ENCODE results near the gene MYLK.

MYLK gene

GRCh38 chr3:123728014-123728413 lies 156.1 kb downstream of the MYLK start:
- H3K4me3 ChIP-seq (ENCODE audit: low read depth, low read length, poor library complexity, severe bottlenecking) = no peak overlapping the region
- H3K9ac ChIP-seq (ENCODE audit: low read length) = no peak overlapping the region
- H3K4me1 ChIP-seq (ENCODE audit: insufficient read depth, low read length, severe bottlenecking) = no peaks in the 10 kb centered on the region
- no peaks in the 10 kb centered on the region for H3K27me3 ChIP-seq (ENCODE audit: insufficient read depth, low read length)
- H4K20me1 ChIP-seq (ENCODE audit: insufficient read depth, low read length) = no peaks in the 10 kb centered on the region
- H3K4me2 ChIP-seq (ENCODE audit: low read length) = no peak overlapping the region
- no peak overlapping the region for H2AFZ ChIP-seq (ENCODE audit: low read length)
- no peaks in the 10 kb centered on the region for H3K36me3 ChIP-seq (ENCODE audit: insufficient read depth, low read length)
- H3K9me3 ChIP-seq (ENCODE audit: low read length) = no peaks in the 10 kb centered on the region
- H3F3A ChIP-seq (ENCODE audit: insufficient read depth, low read length) = no peaks in the 10 kb centered on the region
- no peaks in the 10 kb centered on the region for H3K79me2 ChIP-seq (ENCODE audit: insufficient read depth, low read length)
- TF ChIP-seq CTCF (IDR thresholded peaks at IDR 0.05; ENCODE audit: low read length) (no peak), EZH2 (IDR thresholded peaks at IDR 0.05; ENCODE audit: borderline replicate concordance, low read length) (no peak)
- no peaks in the 10 kb centered on the region for H3K9me2 ChIP-seq (ENCODE audit: low read depth, low read length)
- H3K27ac ChIP-seq (ENCODE audit: low read depth, low read length, poor library complexity, severe bottlenecking) = no peak overlapping the region

DNA sequence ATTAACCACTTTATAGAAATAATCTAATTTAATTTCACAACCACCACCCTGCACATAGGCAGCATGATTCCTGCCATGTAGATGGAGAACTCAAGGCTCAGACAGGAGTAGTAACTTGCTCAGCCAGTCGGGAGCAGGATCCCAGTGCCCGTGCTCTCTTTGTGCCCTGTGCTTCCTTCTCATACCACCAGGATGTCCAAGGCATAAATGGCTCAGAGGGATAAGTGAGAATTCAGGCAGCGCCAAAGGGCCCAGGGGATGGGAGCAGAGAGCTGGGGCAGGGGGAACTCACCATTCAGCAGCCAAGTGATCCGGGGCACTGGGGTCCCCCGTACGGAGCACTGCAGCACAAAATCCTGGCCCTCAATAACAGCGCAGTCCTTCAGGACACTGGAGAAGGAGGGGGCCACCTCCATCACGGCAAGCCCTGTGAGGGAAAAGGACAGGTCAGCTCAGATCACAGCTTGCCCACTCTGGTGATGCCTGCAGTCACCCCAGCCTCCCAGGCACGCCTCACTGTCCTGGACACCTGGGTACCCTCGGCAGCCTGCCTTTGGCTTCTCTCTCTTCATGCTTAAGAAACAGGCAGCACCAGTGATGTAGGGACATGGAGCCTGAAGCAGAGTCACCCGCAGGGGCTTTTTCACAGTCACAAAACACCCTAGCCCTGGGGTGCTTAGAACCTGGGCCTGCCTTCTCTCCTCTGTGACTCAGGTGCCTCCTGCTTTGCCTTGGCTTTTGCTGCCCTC lies 158.3 kb downstream of the MYLK start:
- H3K79me2 ChIP-seq (ENCODE audit: insufficient read depth, low read length) = no peaks in the 10 kb centered on the region
- no peak overlapping the region for H3K27ac ChIP-seq (ENCODE audit: low read depth, low read length, poor library complexity, severe bottlenecking)
- no peaks in the 10 kb centered on the region for H3F3A ChIP-seq (ENCODE audit: insufficient read depth, low read length)

GRCh38 chr3:123724306-123724705 lies 159.8 kb downstream of the MYLK start:
- Histone ChIP-seq H3K79me2 (ENCODE audit: insufficient read depth, low read length) (no peaks in the 10 kb centered on the region), H3K27ac (ENCODE audit: low read depth, low read length, poor library complexity, severe bottlenecking) (no peak overlapping the region), H3K4me1 (ENCODE audit: insufficient read depth, low read length, severe bottlenecking) (no peaks in the 10 kb centered on the region), H3K27me3 (ENCODE audit: insufficient read depth, low read length) (no peaks in the 10 kb centered on the region), H2AFZ (ENCODE audit: low read length) (no peak overlapping the region), H3K4me2 (ENCODE audit: low read length) (no peak overlapping the region), H4K20me1 (ENCODE audit: insufficient read depth, low read length) (no peaks in the 10 kb centered on the region), H3K36me3 (ENCODE audit: insufficient read depth, low read length) (no peaks in the 10 kb centered on the region), H3F3A (ENCODE audit: insufficient read depth, low read length) (no peaks in the 10 kb centered on the region), H3K9me2 (ENCODE audit: low read depth, low read length) (no peaks in the 10 kb centered on the region), H3K4me3 (ENCODE audit: low read depth, low read length, poor library complexity, severe bottlenecking) (no peak overlapping the region), H3K9ac (ENCODE audit: low read length) (no peak overlapping the region), H3K9me3 (ENCODE audit: low read length) (no peaks in the 10 kb centered on the region)
- TF ChIP-seq CTCF (IDR thresholded peaks at IDR 0.05; ENCODE audit: low read length) (no peak), EZH2 (IDR thresholded peaks at IDR 0.05; ENCODE audit: borderline replicate concordance, low read length) (no peak)

More for the DNA sequence above, 158.3 kb downstream of the MYLK start:
- Histone ChIP-seq H3K4me3 (ENCODE audit: low read depth, low read length, poor library complexity, severe bottlenecking) (no peak overlapping the region), H3K9me2 (ENCODE audit: low read depth, low read length) (no peaks in the 10 kb centered on the region), H4K20me1 (ENCODE audit: insufficient read depth, low read length) (no peaks in the 10 kb centered on the region), H3K9me3 (ENCODE audit: low read length) (no peaks in the 10 kb centered on the region), H3K4me1 (ENCODE audit: insufficient read depth, low read length, severe bottlenecking) (no peaks in the 10 kb centered on the region), H3K36me3 (ENCODE audit: insufficient read depth, low read length) (no peaks in the 10 kb centered on the region), H3K27me3 (ENCODE audit: insufficient read depth, low read length) (no peaks in the 10 kb centered on the region), H2AFZ (ENCODE audit: low read length) (no peak overlapping the region), H3K9ac (ENCODE audit: low read length) (no peak overlapping the region), H3K4me2 (ENCODE audit: low read length) (no peak overlapping the region)
- TF ChIP-seq EZH2 (IDR thresholded peaks at IDR 0.05; ENCODE audit: borderline replicate concordance, low read length) = no peak
- no peak for TF ChIP-seq CTCF (IDR thresholded peaks at IDR 0.05; ENCODE audit: low read length)

All from OCI-LY1 (cell line).